Measurements from ENCODE around the gene GRIN2B. TPM values are rescaled to one million over a fixed set of nuclear protein-coding genes. Genes with fewer than 3 reads are reported as not detected.

GRIN2B gene
- total and polyA plus RNA-seq, 4 donors: under 0.01 to 0.03 (median 0.01) TPM; not detected in 1

DNA sequence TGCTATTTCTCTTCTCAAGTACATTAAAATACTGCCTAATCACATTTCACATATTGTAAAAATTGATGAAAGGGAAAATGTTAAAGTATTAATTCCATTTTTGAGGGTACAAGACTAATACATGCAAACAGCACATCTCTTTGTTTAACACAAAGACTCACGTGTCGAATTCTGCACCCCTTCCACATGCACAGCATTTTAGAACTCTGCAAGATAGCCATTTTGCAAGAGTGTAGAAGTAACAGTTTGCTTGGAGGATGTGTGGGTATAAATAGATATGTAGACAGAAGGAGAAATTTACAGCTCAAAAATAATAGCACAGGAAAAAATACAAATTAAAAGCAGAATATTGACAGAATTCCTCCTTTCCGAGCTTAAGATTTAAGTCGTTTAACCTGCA lies 2.5 kb downstream of the GRIN2B start:
- Histone ChIP-seq H3K9ac (ENCODE audit: low read depth in 1 of 2, low read length in 2 of 2) (no peak overlapping the region), H3K4me3 (ENCODE audit: low read depth in 1 of 3, low read length in 3 of 3) (no peak overlapping the region), H3K27ac (ENCODE audit: low read depth in 1 of 2, low read length in 2 of 2) (no peak overlapping the region), H3K4me1 (ENCODE audit: control insufficient read depth in 4 of 4, insufficient read depth in 4 of 4, low read length in 3 of 4) (peaks cover 3 to 13% (median 11%) of the 10 kb centered on the region in 4 donors), H3K27me3 (ENCODE audit: control insufficient read depth in 4 of 4, insufficient read depth in 4 of 4, low read length in 3 of 4) (peaks cover 4 to 13% (median 10%) of the 10 kb centered on the region in 4 donors), H3K36me3 (ENCODE audit: control insufficient read depth in 4 of 4, insufficient read depth in 3 of 4, low read depth in 1 of 4, low read length in 3 of 4) (no peaks in the 10 kb centered on the region), H3K9me3 (ENCODE audit: control insufficient read depth in 4 of 4, low read length in 3 of 4) (no peaks in the 10 kb centered on the region)
- TF ChIP-seq, protein P1, sequence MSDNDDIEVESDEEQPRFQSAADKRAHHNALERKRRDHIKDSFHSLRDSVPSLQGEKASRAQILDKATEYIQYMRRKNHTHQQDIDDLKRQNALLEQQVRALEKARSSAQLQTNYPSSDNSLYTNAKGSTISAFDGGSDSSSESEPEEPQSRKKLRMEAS (IDR thresholded peaks at IDR 0.05): no peak
- TF ChIP-seq, protein P2, sequence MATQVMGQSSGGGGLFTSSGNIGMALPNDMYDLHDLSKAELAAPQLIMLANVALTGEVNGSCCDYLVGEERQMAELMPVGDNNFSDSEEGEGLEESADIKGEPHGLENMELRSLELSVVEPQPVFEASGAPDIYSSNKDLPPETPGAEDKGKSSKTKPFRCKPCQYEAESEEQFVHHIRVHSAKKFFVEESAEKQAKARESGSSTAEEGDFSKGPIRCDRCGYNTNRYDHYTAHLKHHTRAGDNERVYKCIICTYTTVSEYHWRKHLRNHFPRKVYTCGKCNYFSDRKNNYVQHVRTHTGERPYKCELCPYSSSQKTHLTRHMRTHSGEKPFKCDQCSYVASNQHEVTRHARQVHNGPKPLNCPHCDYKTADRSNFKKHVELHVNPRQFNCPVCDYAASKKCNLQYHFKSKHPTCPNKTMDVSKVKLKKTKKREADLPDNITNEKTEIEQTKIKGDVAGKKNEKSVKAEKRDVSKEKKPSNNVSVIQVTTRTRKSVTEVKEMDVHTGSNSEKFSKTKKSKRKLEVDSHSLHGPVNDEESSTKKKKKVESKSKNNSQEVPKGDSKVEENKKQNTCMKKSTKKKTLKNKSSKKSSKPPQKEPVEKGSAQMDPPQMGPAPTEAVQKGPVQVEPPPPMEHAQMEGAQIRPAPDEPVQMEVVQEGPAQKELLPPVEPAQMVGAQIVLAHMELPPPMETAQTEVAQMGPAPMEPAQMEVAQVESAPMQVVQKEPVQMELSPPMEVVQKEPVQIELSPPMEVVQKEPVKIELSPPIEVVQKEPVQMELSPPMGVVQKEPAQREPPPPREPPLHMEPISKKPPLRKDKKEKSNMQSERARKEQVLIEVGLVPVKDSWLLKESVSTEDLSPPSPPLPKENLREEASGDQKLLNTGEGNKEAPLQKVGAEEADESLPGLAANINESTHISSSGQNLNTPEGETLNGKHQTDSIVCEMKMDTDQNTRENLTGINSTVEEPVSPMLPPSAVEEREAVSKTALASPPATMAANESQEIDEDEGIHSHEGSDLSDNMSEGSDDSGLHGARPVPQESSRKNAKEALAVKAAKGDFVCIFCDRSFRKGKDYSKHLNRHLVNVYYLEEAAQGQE (IDR thresholded peaks at IDR 0.05): no peak
- TF ChIP-seq EGR1 (IDR thresholded peaks at IDR 0.05; ENCODE audit: low read depth in 2 of 2) (no peak), SP1 (IDR thresholded peaks at IDR 0.05) (no peak), TAF1 (conservative IDR thresholded peaks at IDR 0.05) (no peak), NR2F2 (IDR thresholded peaks at IDR 0.05) (no peak), FOXA2 (IDR thresholded peaks at IDR 0.05) (no peak), YY1 (IDR thresholded peaks at IDR 0.05) (no peak), RXRA (IDR thresholded peaks at IDR 0.05) (no peak), HNF4G (IDR thresholded peaks at IDR 0.05) (no peak), FOXA1 (IDR thresholded peaks at IDR 0.05) (no peak), GABPA (IDR thresholded peaks at IDR 0.05 in 1 of 2, conservative IDR thresholded peaks at IDR 0.05 in 1 of 2) (no peak), JUND (IDR thresholded peaks at IDR 0.05) (no peak), RAD21 (IDR thresholded peaks at IDR 0.05) (no peak), HNF4A (conservative IDR thresholded peaks at IDR 0.05) (no peak)
- TF ChIP-seq, protein P3, sequence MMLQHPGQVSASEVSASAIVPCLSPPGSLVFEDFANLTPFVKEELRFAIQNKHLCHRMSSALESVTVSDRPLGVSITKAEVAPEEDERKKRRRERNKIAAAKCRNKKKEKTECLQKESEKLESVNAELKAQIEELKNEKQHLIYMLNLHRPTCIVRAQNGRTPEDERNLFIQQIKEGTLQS (IDR thresholded peaks at IDR 0.05): no peak
- TF ChIP-seq, protein P4, sequence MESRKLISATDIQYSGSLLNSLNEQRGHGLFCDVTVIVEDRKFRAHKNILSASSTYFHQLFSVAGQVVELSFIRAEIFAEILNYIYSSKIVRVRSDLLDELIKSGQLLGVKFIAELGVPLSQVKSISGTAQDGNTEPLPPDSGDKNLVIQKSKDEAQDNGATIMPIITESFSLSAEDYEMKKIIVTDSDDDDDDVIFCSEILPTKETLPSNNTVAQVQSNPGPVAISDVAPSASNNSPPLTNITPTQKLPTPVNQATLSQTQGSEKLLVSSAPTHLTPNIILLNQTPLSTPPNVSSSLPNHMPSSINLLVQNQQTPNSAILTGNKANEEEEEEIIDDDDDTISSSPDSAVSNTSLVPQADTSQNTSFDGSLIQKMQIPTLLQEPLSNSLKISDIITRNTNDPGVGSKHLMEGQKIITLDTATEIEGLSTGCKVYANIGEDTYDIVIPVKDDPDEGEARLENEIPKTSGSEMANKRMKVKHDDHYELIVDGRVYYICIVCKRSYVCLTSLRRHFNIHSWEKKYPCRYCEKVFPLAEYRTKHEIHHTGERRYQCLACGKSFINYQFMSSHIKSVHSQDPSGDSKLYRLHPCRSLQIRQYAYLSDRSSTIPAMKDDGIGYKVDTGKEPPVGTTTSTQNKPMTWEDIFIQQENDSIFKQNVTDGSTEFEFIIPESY (IDR thresholded peaks at IDR 0.05): no peak
- TF ChIP-seq, protein P5, sequence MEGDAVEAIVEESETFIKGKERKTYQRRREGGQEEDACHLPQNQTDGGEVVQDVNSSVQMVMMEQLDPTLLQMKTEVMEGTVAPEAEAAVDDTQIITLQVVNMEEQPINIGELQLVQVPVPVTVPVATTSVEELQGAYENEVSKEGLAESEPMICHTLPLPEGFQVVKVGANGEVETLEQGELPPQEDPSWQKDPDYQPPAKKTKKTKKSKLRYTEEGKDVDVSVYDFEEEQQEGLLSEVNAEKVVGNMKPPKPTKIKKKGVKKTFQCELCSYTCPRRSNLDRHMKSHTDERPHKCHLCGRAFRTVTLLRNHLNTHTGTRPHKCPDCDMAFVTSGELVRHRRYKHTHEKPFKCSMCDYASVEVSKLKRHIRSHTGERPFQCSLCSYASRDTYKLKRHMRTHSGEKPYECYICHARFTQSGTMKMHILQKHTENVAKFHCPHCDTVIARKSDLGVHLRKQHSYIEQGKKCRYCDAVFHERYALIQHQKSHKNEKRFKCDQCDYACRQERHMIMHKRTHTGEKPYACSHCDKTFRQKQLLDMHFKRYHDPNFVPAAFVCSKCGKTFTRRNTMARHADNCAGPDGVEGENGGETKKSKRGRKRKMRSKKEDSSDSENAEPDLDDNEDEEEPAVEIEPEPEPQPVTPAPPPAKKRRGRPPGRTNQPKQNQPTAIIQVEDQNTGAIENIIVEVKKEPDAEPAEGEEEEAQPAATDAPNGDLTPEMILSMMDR (IDR thresholded peaks at IDR 0.05; ENCODE audit: low read depth, low read length, missing input control): no peak
- DNase-seq (ENCODE audit: low spot score): no peak
- WGBS: 73% methylated on average over 4 of the region's 4 CpGs

All from liver (tissue), 9 donors.